ENCODE measurements around the gene PROC. TPM values are rescaled to one million over a fixed set of nuclear protein-coding genes. Genes with fewer than 3 reads are reported as not detected.
A peak's percentile ranks its signal among the peaks of the same experiment; 100 is the strongest.

PROC gene
- total RNA-seq, 2 experiments from 2014 or later = not detected

DNA sequence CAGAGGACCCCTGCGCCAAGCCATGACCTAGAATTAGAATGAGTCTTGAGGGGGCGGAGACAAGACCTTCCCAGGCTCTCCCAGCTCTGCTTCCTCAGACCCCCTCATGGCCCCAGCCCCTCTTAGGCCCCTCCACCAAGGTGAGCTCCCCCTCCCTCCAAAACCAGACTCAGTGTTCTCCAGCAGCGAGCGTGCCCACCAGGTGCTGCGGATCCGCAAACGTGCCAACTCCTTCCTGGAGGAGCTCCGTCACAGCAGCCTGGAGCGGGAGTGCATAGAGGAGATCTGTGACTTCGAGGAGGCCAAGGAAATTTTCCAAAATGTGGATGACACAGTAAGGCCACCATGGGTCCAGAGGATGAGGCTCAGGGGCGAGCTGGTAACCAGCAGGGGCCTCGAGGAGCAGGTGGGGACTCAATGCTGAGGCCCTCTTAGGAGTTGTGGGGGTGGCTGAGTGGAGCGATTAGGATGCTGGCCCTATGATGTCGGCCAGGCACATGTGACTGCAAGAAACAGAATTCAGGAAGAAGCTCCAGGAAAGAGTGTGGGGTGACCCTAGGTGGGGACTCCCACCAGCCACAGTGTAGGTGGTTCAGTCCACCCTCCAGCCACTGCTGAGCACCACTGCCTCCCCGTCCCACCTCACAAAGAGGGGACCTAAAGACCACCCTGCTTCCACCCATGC, 3.0 kb downstream of the PROC start:
- H3K9me3 Mint-ChIP-seq = no peaks in the 10 kb centered on the region
- H3K4me3 Mint-ChIP-seq = no peak overlapping the region
- peaks cover 13% of the 10 kb centered on the region for H3K4me1 Mint-ChIP-seq
- H3K27ac Mint-ChIP-seq = no peak overlapping the region
- H3K36me3 Mint-ChIP-seq = no peaks in the 10 kb centered on the region
- DNase-seq (no peak), ATAC-seq (ENCODE audit: low read depth) (no peak)
- H3K27me3 Mint-ChIP-seq = peaks cover 40% of the 10 kb centered on the region
- POLR2A ChIA-PET = no interaction called here

DNA sequence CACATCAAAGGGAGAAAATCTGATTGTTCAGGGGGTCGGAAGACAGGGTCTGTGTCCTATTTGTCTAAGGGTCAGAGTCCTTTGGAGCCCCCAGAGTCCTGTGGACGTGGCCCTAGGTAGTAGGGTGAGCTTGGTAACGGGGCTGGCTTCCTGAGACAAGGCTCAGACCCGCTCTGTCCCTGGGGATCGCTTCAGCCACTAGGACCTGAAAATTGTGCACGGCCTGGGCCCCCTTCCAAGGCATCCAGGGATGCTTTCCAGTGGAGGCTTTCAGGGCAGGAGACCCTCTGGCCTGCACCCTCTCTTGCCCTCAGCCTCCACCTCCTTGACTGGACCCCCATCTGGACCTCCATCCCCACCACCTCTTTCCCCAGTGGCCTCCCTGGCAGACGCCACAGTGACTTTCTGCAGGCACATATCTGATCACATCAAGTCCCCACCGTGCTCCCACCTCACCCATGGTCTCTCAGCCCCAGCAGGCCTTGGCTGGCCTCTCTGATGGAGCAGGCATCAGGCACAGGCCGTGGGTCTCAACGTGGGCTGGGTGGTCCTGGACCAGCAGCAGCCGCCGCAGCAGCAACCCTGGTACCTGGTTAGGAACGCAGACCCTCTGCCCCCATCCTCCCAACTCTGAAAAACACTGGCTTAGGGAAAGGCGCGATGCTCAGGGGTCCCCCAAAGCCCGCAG, 3.8 kb downstream of the PROC start:
- H3K4me1 Mint-ChIP-seq = peaks cover 6% of the 10 kb centered on the region
- peaks cover 40% of the 10 kb centered on the region for H3K27me3 Mint-ChIP-seq
- no peaks in the 10 kb centered on the region for H3K9me3 Mint-ChIP-seq
- POLR2A ChIA-PET = no interaction called here
- H3K36me3 Mint-ChIP-seq = no peaks in the 10 kb centered on the region
- ATAC-seq (ENCODE audit: low read depth) (no peak), DNase-seq (no peak)
- no peak overlapping the region for H3K27ac Mint-ChIP-seq
- peak overlapping the region; percentile 19 for H3K4me3 Mint-ChIP-seq

- ATAC-seq (ENCODE audit: low read depth) (peak; percentile 45), DNase-seq (peak; percentile 47)
- POLR2A ChIA-PET = no interaction called here
- Mint-ChIP-seq H3K4me1 (peaks cover 4% of the 10 kb centered on the region), H3K4me3 (peak overlapping the region; percentile 64), H3K27me3 (peaks cover 40% of the 10 kb centered on the region), H3K36me3 (no peaks in the 10 kb centered on the region), H3K27ac (no peak overlapping the region), H3K9me3 (no peaks in the 10 kb centered on the region)
Measured at GRCh38 chr2:127422559-127423477, 4.6 kb downstream of the PROC start.

- peaks cover 4% of the 10 kb centered on the region for H3K4me1 Mint-ChIP-seq
- peak; percentile 46 for ATAC-seq (ENCODE audit: low read depth)
- POLR2A ChIA-PET = no interaction called here
- H3K27ac Mint-ChIP-seq = no peak overlapping the region
- no peaks in the 10 kb centered on the region for H3K9me3 Mint-ChIP-seq
- H3K27me3 Mint-ChIP-seq = peaks cover 40% of the 10 kb centered on the region
- H3K36me3 Mint-ChIP-seq = no peaks in the 10 kb centered on the region
- DNase-seq = peak; percentile 41
- peak overlapping the region; percentile 44 for H3K4me3 Mint-ChIP-seq
Measured at GRCh38 chr2:127423478-127423843, 5.2 kb downstream of the PROC start.

DNA sequence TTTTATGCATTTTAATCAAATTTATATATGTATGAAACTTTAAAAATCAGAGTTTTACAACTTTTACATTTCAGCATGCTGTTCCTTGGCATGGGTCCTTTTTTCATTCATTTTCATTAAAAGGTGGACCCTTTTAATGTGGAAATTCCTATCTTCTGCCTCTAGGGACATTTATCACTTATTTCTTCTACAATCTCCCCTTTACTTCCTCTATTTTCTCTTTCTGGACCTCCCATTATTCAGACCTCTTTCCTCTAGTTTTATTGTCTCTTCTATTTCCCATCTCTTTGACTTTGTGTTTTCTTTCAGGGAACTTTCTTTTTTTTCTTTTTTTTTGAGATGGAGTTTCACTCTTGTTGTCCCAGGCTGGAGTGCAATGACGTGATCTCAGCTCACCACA, 5.7 kb downstream of the PROC start:
- Mint-ChIP-seq H3K36me3 (no peaks in the 10 kb centered on the region), H3K27ac (no peak overlapping the region), H3K4me1 (peaks cover 4% of the 10 kb centered on the region), H3K27me3 (peaks cover 40% of the 10 kb centered on the region), H3K9me3 (no peaks in the 10 kb centered on the region), H3K4me3 (peak overlapping the region; percentile 44)
- DNase-seq (no peak), ATAC-seq (ENCODE audit: low read depth) (no peak)
- POLR2A ChIA-PET = no interaction called here

DNA sequence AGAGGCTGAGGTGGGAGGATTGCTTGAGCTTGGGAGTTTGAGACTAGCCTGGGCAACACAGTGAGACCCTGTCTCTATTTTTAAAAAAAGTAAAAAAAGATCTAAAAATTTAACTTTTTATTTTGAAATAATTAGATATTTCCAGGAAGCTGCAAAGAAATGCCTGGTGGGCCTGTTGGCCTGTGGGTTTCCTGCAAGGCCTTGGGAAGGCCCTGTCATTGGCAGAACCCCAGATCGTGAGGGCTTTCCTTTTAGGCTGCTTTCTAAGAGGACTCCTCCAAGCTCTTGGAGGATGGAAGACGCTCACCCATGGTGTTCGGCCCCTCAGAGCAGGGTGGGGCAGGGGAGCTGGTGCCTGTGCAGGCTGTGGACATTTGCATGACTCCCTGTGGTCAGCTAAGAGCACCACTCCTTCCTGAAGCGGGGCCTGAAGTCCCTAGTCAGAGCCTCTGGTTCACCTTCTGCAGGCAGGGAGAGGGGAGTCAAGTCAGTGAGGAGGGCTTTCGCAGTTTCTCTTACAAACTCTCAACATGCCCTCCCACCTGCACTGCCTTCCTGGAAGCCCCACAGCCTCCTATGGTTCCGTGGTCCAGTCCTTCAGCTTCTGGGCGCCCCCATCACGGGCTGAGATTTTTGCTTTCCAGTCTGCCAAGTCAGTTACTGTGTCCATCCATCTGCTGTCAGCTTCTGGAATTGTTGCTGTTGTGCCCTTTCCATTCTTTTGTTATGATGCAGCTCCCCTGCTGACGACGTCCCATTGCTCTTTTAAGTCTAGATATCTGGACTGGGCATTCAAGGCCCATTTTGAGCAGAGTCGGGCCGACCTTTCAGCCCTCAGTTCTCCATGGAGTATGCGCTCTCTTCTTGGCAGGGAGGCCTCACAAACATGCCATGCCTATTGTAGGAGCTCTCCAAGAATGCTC, 6.6 kb downstream of the PROC start:
- H3K27ac Mint-ChIP-seq = no peak overlapping the region
- H3K36me3 Mint-ChIP-seq = no peaks in the 10 kb centered on the region
- no peaks in the 10 kb centered on the region for H3K9me3 Mint-ChIP-seq
- peaks cover 40% of the 10 kb centered on the region for H3K27me3 Mint-ChIP-seq
- no peak for DNase-seq
- no peak overlapping the region for H3K4me3 Mint-ChIP-seq
- POLR2A ChIA-PET = no interaction called here
- no peak for ATAC-seq (ENCODE audit: low read depth)
- peaks cover 4% of the 10 kb centered on the region for H3K4me1 Mint-ChIP-seq

DNA sequence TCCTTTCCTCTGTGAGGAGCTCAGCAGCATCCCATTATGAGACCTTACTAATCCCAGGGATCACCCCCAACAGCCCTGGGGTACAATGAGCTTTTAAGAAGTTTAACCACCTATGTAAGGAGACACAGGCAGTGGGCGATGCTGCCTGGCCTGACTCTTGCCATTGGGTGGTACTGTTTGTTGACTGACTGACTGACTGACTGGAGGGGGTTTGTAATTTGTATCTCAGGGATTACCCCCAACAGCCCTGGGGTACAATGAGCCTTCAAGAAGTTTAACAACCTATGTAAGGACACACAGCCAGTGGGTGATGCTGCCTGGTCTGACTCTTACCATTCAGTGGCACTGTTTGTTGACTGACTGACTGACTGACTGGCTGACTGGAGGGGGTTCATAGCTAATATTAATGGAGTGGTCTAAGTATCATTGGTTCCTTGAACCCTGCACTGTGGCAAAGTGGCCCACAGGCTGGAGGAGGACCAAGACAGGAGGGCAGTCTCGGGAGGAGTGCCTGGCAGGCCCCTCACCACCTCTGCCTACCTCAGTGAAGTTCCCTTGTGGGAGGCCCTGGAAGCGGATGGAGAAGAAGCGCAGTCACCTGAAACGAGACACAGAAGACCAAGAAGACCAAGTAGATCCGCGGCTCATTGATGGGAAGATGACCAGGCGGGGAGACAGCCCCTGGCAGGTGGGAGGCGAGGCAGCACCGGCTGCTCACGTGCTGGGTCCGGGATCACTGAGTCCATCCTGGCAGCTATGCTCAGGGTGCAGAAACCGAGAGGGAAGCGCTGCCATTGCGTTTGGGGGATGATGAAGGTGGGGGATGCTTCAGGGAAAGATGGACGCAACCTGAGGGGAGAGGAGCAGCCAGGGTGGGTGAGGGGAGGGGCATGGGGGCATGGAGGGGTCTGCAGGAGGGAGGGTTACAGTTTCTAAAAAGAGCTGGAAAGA, 7.6 kb downstream of the PROC start:
- no peak overlapping the region for H3K27ac Mint-ChIP-seq
- ATAC-seq (ENCODE audit: low read depth) = no peak

DNA sequence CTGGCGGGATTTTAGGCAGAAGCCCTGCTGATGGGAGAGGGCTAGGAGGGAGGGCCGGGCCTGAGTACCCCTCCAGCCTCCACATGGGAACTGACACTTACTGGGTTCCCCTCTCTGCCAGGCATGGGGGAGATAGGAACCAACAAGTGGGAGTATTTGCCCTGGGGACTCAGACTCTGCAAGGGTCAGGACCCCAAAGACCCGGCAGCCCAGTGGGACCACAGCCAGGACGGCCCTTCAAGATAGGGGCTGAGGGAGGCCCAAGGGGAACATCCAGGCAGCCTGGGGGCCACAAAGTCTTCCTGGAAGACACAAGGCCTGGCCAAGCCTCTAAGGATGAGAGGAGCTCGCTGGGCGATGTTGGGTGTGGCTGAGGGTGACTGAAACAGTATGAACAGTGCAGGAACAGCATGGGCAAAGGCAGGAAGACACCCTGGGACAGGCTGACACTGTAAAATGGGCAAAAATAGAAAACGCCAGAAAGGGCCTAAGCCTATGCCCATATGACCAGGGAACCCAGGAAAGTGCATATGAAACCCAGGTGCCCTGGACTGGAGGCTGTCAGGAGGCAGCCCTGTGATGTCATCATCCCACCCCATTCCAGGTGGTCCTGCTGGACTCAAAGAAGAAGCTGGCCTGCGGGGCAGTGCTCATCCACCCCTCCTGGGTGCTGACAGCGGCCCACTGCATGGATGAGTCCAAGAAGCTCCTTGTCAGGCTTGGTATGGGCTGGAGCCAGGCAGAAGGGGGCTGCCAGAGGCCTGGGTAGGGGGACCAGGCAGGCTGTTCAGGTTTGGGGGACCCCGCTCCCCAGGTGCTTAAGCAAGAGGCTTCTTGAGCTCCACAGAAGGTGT, 8.5 kb downstream of the PROC start:
- peaks cover 26% of the 10 kb centered on the region for H3K27me3 Mint-ChIP-seq
- DNase-seq (no peak), ATAC-seq (ENCODE audit: low read depth) (no peak)
- POLR2A ChIA-PET = no interaction called here
- no peaks in the 10 kb centered on the region for H3K9me3 Mint-ChIP-seq
- peaks cover 4% of the 10 kb centered on the region for H3K4me1 Mint-ChIP-seq
- no peak overlapping the region for H3K4me3 Mint-ChIP-seq
- H3K36me3 Mint-ChIP-seq = no peaks in the 10 kb centered on the region
- no peak overlapping the region for H3K27ac Mint-ChIP-seq

More for the DNA sequence above, 7.6 kb downstream of the PROC start:
- no peaks in the 10 kb centered on the region for H3K9me3 Mint-ChIP-seq
- peaks cover 36% of the 10 kb centered on the region for H3K27me3 Mint-ChIP-seq
- H3K4me1 Mint-ChIP-seq = peaks cover 4% of the 10 kb centered on the region
- no peaks in the 10 kb centered on the region for H3K36me3 Mint-ChIP-seq
- no peak overlapping the region for H3K4me3 Mint-ChIP-seq
- no peak for DNase-seq
- POLR2A ChIA-PET = no interaction called here

DNA sequence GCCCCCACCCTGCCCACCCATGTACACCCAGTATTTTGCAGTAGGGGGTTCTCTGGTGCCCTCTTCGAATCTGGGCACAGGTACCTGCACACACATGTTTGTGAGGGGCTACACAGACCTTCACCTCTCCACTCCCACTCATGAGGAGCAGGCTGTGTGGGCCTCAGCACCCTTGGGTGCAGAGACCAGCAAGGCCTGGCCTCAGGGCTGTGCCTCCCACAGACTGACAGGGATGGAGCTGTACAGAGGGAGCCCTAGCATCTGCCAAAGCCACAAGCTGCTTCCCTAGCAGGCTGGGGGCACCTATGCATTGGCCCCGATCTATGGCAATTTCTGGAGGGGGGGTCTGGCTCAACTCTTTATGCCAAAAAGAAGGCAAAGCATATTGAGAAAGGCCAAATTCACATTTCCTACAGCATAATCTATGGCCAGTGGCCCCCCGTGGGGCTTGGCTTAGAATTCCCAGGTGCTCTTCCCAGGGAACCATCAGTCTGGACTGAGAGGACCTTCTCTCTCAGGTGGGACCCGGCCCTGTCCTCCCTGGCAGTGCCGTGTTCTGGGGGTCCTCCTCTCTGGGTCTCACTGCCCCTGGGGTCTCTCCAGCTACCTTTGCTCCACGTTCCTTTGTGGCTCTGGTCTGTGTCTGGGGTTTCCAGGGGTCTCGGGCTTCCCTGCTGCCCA, 9.3 kb downstream of the PROC start:
- no peaks in the 10 kb centered on the region for H3K9me3 Mint-ChIP-seq
- ATAC-seq (ENCODE audit: low read depth) = no peak
- H3K36me3 Mint-ChIP-seq = no peaks in the 10 kb centered on the region
- no peak overlapping the region for H3K27ac Mint-ChIP-seq
- H3K4me3 Mint-ChIP-seq = no peak overlapping the region
- peaks cover 3% of the 10 kb centered on the region for H3K4me1 Mint-ChIP-seq
- no peak for DNase-seq
- peaks cover 19% of the 10 kb centered on the region for H3K27me3 Mint-ChIP-seq
- POLR2A ChIA-PET = no interaction called here

DNA sequence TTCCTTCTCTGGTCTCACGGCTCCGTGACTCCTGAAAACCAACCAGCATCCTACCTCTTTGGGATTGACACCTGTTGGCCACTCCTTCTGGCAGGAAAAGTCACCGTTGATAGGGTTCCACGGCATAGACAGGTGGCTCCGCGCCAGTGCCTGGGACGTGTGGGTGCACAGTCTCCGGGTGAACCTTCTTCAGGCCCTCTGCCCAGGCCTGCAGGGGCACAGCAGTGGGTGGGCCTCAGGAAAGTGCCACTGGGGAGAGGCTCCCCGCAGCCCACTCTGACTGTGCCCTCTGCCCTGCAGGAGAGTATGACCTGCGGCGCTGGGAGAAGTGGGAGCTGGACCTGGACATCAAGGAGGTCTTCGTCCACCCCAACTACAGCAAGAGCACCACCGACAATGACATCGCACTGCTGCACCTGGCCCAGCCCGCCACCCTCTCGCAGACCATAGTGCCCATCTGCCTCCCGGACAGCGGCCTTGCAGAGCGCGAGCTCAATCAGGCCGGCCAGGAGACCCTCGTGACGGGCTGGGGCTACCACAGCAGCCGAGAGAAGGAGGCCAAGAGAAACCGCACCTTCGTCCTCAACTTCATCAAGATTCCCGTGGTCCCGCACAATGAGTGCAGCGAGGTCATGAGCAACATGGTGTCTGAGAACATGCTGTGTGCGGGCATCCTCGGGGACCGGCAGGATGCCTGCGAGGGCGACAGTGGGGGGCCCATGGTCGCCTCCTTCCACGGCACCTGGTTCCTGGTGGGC, 10.0 kb downstream of the PROC start:
- DNase-seq (no peak), ATAC-seq (ENCODE audit: low read depth) (no peak)
- H3K4me3 Mint-ChIP-seq = no peak overlapping the region
- no peaks in the 10 kb centered on the region for H3K9me3 Mint-ChIP-seq
- no peaks in the 10 kb centered on the region for H3K36me3 Mint-ChIP-seq
- peaks cover 3% of the 10 kb centered on the region for H3K4me1 Mint-ChIP-seq
- H3K27me3 Mint-ChIP-seq = peaks cover 15% of the 10 kb centered on the region
- POLR2A ChIA-PET = no interaction called here
- no peak overlapping the region for H3K27ac Mint-ChIP-seq

DNA sequence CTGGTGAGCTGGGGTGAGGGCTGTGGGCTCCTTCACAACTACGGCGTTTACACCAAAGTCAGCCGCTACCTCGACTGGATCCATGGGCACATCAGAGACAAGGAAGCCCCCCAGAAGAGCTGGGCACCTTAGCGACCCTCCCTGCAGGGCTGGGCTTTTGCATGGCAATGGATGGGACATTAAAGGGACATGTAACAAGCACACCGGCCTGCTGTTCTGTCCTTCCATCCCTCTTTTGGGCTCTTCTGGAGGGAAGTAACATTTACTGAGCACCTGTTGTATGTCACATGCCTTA, 10.5 kb downstream of the PROC start:
- H3K4me3 Mint-ChIP-seq = no peak overlapping the region
- no peak for DNase-seq
- no peak for ATAC-seq (ENCODE audit: low read depth)
- H3K36me3 Mint-ChIP-seq = no peaks in the 10 kb centered on the region
- peaks cover 11% of the 10 kb centered on the region for H3K27me3 Mint-ChIP-seq
- POLR2A ChIA-PET = no interaction called here
- H3K9me3 Mint-ChIP-seq = no peaks in the 10 kb centered on the region
- H3K27ac Mint-ChIP-seq = no peak overlapping the region
- H3K4me1 Mint-ChIP-seq = peaks cover 3% of the 10 kb centered on the region
